OCI-LY1 (cell line): ENCODE data around the gene SOX5.

Experiments used
- CTCF ChIP-seq: fragments of 200-600 bp; sonication (generic), shearing (Covaris generic); IDR thresholded peaks from 2 replicates; pipeline ENCODE4 v1.5.1; 2017; ENCODE audit warnings: mild to moderate bottlenecking, antibody characterized with exemption, low read length, moderate library complexity, mixed read lengths
- EZH2 ChIP-seq: fragments of 200-600 bp; sonication (generic), shearing (Covaris generic); IDR thresholded peaks from 2 replicates; pipeline ENCODE4 v1.8.0; 2017; ENCODE audit warnings: borderline replicate concordance, mixed run types, mild to moderate bottlenecking, antibody characterized with exemption, low read length, moderate library complexity, mixed read lengths

GRCh38 chr12:23942841-23943240 is 6.6 kb downstream of the SOX5 start:
- TF ChIP-seq CTCF (no peak), EZH2 (no peak)
